HPDE6-E6E7 (cell line): ENCODE results near the gene TPPP.

Experiments
- DNase-seq: peaks from one replicate; pipeline ENCODE4 v3.0.0; 2011; ENCODE audit warnings: missing footprints; ENCODE audit errors: extremely low spot score

TPPP gene

DNA sequence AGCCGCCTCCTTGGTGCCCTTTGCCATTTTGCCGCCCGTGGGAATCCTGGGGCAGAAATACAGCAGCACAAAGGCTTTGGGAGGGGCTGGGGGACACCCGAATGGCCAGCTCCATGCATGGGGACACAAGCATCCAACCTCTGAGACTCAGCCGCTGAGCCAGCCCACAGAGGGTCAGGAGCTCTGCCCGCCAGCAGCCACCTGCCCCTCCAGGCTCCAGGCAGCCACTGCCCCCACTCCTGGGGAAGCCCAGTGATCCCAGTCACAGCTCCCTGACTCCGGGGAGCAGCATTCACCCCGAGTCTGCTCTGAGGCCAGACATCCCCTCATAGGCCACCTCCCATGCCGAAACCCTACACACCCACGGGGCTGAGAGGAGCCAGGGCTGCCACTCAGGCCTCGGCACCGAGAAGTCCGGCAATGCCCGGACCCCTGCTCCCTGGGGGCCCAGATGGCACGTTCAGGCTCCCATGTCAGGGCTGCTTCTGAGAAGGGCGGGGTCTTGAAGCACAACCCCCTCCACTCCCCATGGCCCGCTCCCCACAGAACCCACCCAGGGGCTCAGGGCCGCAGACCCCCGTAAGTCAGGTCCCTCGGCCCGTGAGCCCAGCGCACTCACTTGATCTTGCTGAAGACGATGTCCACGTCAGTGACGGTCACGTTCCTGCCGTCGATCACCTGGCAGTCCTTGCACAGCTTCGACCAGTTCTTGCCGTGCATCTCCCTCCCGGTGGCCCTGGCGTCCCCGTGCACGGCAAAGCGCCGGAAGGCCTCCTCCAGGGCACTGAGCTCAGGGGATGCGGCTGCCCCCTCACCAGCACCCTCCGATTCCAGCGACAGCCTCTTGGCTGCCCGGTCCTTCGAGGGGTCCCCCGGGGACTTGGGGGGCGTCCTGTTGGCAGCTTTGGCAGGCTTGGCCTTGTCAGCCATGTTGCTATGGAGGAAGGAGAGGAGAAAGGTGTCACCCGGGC lies 15.7 kb downstream of the TPPP start:
- no peak for DNase-seq

DNA sequence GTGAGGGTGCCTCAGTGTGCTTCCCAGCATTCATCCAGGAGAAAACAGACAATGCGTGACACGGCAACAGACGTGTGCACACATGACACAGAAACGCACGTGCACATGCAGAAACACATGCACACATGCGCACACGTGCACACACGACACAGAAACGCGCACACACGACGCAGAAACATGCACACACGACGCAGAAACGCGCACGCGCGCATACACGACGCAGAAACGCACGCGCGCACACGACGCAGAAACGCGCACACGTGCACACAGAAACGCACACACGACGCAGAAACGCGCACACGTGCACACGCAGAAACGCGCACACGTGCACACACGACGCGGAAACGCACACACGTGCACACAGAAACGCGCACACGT lies 16.5 kb downstream of the TPPP start:
- DNase-seq: no peak

DNA sequence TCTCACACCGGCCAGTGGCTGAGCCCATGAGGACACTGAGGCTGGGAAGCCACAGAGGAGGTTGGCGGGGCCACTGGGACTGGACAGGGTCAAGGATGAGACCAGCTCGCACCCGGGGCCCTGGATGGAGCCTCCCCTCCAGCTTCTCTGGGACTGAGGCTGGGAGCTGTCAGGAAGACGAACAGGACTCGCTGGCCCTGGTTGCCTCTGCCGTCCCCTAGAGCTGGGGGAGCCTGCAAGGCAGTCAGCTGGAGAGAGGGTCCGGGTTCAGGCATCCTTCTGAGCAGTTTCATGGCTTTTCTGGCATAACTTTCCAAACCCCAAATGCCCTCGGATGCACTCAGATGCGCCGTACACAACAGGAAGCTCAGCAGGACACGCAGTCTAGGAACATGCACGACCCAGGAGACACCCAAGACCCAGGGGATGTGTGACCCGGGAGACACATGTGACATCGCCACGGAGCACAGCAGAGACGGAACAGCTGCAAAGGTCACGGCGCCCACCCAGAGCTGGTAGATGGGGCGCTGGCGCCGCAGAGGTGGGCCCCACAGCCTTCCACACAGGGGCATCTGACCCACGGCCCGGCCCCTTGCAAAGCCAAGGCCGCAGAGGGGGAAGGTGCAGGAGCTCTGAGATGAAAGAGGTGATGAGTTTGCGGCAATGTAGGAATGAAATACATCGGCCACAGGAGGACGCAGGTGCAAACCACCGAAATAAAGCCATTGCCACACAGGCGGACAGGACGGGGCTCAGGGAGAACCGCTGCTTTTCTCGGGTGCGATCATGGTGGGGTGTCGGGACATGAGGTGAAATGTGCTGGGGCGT lies 17.1 kb downstream of the TPPP start:
- DNase-seq: no peak

DNA sequence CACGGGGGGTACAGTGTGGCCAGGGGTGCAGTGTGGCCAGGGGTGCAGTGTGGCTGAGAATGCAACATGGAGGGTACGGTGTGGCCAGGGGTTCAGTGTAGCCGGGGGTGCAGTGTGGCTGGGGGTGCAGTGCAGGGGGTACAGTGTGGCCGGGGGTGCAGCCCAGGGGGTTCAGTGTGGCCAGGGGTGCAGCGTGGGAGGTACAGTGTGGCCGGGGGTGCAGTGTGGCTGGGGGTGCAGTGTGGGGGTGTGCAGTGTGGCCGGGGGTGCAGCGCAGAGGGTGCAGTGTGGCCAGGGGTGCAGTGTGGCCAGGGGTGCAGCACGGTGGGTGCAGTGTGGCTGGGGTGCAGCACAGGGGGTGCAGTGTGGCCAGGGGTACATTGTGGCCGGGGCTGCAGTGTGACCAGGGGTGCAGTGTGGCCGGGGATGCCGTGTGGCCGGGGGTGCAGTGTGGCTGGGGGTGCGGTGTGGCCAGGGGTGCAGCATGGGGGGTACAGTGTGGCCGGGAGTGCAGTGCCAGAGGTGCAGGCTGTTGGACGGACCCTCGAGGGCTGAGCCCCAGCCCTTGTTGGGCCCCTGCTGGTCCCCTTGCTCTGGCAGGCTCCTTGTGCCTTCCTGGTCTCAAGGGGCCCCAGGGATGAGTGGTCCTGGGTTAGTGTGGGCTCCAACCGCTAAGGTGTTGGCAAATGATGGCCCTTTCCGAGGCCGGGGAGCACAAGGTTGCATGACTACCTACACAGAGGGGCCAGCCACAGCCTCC lies 17.9 kb downstream of the TPPP start:
- DNase-seq: no peak

GRCh38 chr5:674630-675011 lies 18.5 kb downstream of the TPPP start:
- no peak for DNase-seq

DNA sequence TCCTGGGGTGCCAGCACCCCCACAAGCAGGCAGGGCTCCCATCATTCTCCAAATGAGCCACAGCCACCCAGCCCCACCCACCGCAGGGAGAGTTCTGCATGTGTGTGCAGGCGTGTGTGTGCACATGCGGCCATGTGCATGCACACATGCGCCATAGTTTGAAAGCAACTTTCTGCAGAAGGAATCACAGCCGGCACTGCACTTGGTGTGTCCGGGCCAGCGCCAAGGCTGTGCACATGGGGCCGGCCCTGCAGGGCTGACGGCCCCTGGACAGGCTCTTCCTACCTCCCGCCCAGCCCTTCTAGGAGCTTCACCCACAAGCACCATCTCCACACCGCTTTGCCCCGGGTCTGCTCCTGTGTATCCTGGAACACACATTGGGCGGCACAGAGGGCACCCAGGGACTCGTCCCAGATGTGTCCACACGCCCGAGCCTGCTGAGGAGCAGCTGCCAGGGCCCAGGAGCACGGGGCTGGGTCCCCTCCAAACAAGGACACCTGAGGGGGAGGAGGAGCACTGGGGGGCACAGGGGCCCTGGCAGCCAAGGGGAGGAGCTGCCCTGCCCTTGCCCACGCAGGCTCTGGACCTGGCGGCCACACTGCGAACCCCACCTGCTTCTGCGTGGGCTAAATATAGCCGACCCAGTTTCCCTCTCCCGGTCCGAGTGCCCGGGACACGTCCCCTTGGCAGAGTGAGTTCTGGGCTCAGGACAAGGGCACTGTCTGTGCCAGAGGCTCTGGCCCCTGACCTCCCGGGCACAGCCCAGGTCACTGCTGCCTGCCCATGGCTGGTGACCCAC lies 19.1 kb downstream of the TPPP start:
- no peak for DNase-seq

- DNase-seq: no peak
Observed at GRCh38 chr5:673161-673830, 19.9 kb downstream of the TPPP start.

GRCh38 chr5:672329-673160 lies 20.6 kb downstream of the TPPP start:
- DNase-seq: peak; percentile 47

- DNase-seq: peak; percentile 67
Observed at GRCh38 chr5:671459-672328, 21.5 kb downstream of the TPPP start.

DNA sequence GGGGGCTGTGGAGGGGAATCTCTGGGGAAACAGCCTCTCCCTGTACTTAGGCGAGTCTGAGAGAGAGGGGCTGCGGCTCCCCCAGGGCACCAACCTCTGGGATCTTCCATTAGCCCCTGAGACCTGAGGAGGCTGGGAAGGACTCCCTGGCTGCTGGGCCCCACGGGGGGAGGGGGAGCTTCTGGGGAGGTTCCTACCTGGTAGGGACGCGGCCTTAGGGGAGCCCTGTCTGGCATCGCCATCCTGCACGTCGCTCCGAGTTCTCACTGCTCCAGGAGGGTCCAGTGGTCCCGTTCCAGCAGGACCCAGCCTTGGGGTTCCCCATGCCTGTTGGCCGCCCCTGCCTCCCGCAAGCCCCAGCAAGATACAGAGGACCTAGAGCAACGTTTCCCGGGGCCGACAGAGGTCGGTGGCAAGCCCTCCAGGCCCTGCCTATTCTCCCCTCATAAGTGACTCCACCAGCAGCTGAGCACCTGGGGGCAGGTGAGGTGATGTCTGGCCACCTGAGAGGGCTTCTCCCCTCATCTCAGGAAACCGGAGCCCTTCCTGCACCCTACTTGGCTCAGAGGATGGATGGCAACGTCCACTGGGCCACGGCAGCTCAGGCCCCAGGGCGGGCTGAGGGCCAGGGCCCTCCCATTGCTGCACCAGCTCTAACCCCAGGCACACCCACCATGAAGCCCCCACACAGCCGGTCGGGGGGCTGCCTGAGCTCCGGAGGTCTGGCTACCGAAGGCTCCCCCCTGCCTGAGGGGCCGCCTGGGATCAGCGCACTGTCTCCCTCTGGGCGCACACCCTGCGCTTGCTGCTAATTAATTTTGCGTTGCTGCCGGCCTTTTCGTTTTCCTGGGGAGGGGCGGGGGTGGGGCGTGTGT lies 22.5 kb downstream of the TPPP start:
- DNase-seq: no peak

- no peak for DNase-seq
Observed at GRCh38 chr5:669842-670395, 23.2 kb downstream of the TPPP start.

- no peak for DNase-seq
Observed at GRCh38 chr5:669111-669841, 23.9 kb downstream of the TPPP start.

GRCh38 chr5:668283-668995 lies 24.7 kb downstream of the TPPP start:
- no peak for DNase-seq

DNA sequence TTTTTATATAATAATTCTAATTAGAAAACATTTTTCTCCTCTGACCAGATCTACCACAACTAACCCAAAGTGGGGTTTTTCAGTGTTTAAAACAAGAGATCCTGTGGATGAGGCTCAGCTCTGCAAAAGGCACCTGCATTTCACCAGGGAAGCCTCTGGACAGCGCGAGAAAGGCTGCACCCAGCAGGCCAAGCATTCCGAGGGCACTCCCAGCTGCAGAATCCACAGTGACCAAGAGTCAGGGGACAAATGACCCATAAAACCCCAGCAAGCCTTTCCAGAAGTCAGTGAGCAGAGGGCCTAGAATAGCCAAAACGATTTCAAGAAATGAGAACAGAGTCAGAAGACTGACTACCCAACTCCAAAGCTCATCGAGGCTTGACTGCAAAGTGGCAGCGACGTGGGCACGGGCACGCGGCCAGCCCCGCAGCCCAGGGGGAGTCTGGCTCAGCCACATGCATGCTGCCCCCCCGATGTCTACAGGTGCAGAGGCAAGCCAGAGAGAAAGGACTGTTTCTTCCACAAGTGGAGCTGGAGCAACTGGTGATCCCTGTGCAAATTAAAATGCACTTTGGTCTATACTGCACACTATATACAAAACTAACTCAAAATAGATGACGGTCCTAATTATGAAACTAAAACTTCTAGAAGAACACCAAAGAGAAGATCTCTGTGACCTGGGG lies 26.2 kb downstream of the TPPP start:
- DNase-seq: no peak

DNA sequence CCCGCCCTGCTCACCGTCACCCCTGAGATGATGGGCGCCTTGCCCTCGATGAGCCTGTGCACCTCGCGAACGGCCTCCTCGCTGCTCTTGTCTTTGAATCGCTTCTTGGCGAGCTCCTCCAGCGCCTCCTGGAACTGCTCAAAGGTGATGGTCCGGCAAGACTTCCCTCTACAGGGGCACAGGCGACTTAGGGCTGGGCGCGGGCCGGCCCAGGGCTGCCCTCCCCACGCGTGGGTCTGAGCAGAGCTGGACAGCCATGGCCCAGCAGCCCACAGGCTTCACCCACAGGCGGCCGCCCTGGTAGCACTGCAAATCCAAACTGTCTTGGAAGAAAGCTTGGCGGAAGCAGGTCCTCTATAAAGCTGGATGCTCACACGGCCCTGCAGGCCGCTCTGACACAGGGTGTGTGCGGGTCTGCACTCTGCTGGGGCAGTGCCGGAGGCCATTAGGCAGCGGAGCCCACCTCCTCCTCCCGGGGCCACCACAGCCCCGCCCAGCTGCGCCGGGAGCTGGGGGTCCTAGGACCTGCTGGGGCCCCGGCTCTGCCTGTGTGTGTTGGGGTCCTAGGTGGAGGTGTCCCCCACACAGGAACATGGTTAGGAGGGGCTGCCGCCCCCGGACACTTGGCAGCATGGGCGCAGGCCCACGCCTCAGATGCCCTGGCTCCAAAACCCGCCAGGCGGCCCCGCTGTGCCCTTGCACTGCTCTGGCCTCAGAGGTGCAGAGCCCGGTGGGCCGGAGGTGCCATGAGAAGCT lies 27.0 kb downstream of the TPPP start:
- DNase-seq: no peak
